Fibroblast of villous mesenchyme (primary cell): ENCODE measurements around the gene TTC34. TPM values are rescaled to one million over a fixed set of nuclear protein-coding genes. Genes with fewer than 3 reads are reported as not detected.
A peak's percentile ranks its signal among the peaks of the same experiment; 100 is the strongest.

ENCODE experiments used
- DNase-seq: peaks from one replicate; pipeline ENCODE4 v3.0.0-alpha.2; 2010; ENCODE audit warnings: low read depth
- H3K4me3 ChIP-seq: 2 replicates; pipeline ENCODE4 v1.5.1; 2011; ENCODE audit warnings: low read depth, mild to moderate bottlenecking, low read length
- total RNA-seq: library from RNA; depleted of rRNA; stranded (reverse); fragments of >200 nt; gene quantifications from 2 replicates; pipeline ENCODE4 v1.2.3, GENCODE V29; 2012
- TF ChIP-seq, protein P1 (sequence below): IDR thresholded peaks from 2 replicates; pipeline ENCODE4 v1.5.1; 2012; ENCODE audit warnings: low read depth, mild to moderate bottlenecking, low read length; ENCODE audit not compliant: insufficient read depth

Gene TTC34
- total RNA-seq, 1 donor, result 0.43 TPM

DNA sequence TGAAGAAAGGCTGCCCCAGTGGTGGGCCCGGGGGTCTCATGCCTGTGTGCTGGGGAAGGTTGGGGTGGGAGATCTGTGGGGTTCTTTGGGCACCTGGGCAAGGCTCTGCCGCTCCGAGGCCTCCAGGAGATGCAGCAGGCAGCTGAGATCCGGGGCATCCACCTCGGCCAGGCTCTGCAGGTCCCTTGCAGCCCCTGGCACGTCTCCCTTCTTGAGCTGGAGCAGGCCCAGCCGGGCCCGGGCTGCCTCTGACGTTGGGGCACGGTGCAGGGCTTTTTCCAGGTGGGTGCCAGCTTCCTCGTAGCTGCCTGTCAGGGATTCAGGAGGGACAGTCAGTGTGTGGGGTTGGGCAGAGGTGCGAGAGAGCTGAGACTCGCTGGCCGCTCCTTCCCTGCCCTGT lies 157.3 kb downstream of the TTC34 start:
- DNase-seq, result no peak
- TF ChIP-seq, protein P1, sequence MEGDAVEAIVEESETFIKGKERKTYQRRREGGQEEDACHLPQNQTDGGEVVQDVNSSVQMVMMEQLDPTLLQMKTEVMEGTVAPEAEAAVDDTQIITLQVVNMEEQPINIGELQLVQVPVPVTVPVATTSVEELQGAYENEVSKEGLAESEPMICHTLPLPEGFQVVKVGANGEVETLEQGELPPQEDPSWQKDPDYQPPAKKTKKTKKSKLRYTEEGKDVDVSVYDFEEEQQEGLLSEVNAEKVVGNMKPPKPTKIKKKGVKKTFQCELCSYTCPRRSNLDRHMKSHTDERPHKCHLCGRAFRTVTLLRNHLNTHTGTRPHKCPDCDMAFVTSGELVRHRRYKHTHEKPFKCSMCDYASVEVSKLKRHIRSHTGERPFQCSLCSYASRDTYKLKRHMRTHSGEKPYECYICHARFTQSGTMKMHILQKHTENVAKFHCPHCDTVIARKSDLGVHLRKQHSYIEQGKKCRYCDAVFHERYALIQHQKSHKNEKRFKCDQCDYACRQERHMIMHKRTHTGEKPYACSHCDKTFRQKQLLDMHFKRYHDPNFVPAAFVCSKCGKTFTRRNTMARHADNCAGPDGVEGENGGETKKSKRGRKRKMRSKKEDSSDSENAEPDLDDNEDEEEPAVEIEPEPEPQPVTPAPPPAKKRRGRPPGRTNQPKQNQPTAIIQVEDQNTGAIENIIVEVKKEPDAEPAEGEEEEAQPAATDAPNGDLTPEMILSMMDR, result no peak
- H3K4me3 ChIP-seq, result no peak overlapping the region

DNA sequence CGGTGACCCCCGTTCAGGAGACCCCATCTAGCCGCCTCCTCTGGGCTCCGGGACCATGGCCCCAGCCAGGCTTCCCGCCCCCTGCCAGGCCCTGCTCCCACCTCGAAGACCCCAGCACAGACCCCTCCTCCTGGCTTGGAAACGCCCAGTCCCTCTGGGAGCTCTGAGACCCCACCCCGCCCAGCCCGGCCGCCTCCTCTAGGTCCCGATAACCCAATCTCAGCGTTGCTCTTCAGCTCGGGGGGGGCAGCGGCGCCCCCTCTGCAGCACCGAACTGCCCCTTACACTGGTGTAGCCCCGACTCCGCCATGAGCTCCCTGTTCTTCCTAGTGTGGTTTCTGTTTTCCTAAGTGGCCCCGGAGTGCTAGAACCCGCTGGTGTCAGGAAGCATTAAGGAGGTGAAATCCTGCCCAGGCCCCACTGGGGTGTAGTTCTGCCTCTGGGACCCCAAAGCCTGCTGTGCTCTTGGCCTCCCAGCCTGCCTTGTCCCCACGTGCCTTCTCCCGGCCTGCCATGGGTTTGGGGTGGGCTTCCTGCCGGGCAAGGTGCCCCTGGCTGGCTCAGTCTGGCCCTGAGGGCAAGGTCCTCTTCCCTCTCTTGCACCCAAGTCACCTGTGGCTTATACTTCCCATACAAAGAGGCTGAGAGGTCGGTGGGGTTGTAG lies 157.9 kb downstream of the TTC34 start:
- TF ChIP-seq, protein P1, result no peak
- DNase-seq, result no peak
- peak overlapping the region; percentile 86 for H3K4me3 ChIP-seq

DNA sequence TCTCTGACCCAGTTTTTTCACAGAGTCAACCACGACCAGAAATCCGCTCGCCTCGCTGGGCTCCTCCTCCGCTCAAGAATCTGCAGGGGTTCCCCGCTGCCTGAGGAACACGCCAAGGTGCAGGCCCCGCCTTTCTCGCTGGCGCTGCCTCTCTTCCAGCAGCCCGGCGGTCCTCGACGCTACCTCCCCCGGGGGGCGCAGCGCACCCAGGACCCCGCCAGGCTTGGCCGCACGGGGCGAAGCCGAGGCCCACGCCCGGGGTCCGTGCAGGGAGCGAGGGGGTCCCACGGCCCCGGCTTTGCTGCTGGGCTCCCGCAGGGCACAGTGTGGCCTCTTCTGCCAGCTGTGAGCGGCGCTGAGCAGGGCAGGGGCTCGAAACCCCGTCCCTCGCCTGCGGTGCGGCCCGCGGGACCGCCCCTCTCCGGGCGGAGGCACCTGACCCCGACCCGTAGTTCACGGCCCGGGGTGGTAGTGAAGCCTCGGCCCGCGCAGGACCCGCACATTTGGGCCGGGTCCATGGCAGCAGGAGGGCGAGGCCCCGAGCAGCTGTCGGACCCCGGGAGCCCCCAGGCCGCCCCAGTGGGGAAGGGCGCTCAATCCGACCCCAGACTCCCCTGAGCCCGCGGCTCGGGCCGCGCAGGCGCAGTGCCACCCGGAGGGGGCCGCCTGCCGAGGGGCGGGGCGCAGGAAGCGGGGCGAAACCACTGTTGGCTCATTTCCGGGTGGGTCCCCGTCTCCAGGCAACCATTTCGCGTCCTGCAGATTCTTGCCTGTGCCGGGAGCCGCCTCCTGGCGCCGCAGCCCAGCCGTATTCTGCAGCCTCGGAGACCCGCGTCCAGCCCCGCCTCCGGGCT lies 158.7 kb downstream of the TTC34 start:
- TF ChIP-seq, protein P1, result peak; percentile 8
- peak; percentile 88 for DNase-seq

DNA sequence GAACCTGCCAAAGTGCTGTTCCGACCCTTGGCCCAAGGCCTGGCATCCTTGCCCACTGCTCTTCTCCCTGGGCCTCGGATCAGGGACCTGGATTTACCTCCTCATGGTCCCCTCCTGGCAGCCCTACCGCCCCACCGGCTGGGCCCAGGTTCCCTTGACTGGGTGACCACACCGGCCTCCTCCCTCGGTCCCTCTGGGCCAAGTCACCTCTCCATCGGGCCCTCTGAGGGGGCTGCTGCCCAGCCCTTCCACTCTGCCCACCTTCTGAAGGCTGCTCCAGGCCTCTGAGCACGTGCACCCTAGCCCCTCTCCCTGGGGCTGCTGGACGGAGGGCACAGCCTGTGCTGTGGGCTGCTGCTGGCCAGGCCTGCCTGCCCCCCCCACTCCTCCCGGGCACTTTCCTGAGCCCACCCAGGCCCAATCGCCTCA lies 159.3 kb downstream of the TTC34 start:
- no peak for DNase-seq
- TF ChIP-seq, protein P1, result no peak
- H3K4me3 ChIP-seq, result peak overlapping the region; percentile 86

More for the DNA sequence above, 158.7 kb downstream of the TTC34 start:
- H3K4me3 ChIP-seq, result peak overlapping the region; percentile 86

DNA sequence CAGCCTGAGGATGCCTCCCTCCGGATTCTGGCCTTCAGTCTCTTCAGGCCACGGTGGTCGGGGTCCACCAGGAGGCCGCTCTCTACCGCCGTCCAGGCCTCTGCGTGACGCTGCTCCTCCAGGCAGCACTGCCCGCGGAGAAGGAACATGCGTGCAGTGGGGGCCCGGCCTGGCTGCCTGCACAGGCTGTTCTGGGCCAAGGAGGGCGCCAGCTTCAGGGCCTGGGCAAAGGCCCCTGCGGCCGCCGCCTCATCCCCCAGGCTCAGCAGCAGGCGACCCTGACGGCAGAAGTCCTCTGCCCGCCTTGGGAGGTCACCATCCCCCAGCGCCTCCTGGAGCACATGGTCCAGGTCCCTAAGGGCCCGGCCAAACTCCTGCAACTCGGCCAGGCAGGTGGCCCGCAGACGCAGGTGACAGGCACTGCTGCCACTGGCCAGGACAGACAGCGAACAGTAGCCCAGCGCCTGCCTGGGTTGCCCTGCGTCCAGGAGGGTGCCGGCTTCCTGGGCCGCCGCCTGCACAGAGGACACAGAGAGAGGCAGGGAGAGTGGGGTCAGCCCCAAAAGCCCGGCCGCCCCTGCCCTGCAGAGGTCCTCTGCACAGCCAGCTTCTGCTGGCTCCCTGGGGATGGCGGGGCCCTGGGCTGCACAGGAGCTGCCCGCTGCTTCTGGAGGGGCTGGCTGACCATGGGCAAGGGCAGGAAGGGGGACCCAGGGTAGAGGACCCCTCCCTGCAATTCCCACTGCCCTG lies 159.9 kb downstream of the TTC34 start:
- DNase-seq, result no peak
- TF ChIP-seq, protein P1, result no peak
- H3K4me3 ChIP-seq, result peak overlapping the region; percentile 86

DNA sequence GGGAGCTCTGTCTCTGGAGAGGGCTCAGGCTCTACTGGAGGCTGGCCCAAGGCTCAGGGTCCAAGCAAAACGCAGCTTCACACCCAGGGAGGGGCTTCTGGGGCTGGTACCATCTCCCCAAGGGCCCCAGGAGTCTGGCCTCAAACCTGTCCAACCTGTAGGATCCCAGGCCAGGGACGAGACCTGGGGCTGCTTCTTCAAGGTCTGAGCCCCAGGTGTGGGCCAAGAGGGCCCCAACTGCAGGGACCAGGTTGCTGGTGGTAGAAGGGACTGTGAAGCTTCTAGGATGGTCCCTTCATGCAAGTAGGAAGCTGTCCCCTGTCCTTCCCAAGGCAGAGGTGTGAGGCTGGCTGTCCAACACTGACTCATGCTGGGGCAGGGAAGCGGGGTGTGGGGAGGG lies 160.9 kb downstream of the TTC34 start:
- TF ChIP-seq, protein P1, result no peak
- H3K4me3 ChIP-seq, result no peak overlapping the region
- no peak for DNase-seq
